Measurements from ENCODE around the gene MSRB1. TPM values are rescaled to one million over a fixed set of nuclear protein-coding genes. Genes with fewer than 3 reads are reported as not detected.

MSRB1 gene
- total RNA-seq, 1 experiment from 2014 or later: 18.3 TPM

- TF ChIP-seq EZH2phosphoT487 (IDR thresholded peaks at IDR 0.05; ENCODE audit: borderline replicate concordance): no peak
- TF ChIP-seq SRF (IDR thresholded peaks at IDR 0.05; ENCODE audit: low read depth): no peak
- peak; percentile 100 for TF ChIP-seq YY1 (IDR thresholded peaks at IDR 0.05; ENCODE audit: extremely low read depth, insufficient replicate concordance, low read depth, low read length)
These were observed 28.9 kb upstream of the MSRB1 start, which contains the start of gene TBL3 (continued) for GRCh38 chr16:1971796-1972489.

- no peak overlapping the region for H3K9ac ChIP-seq (ENCODE audit: low read length)
- TF ChIP-seq SRF (IDR thresholded peaks at IDR 0.05; ENCODE audit: low read depth) (no peak), FOSL1 (IDR thresholded peaks at IDR 0.05; ENCODE audit: low read depth) (no peak), MAX (IDR thresholded peaks at IDR 0.05) (no peak), ATF3 (IDR thresholded peaks at IDR 0.05) (no peak), ZFX (IDR thresholded peaks at IDR 0.05) (no peak), CEBPB (IDR thresholded peaks at IDR 0.05; ENCODE audit: low read depth) (no peak), YY1 (IDR thresholded peaks at IDR 0.05; ENCODE audit: extremely low read depth, insufficient replicate concordance, low read depth, low read length) (no peak), SIN3A (IDR thresholded peaks at IDR 0.05; ENCODE audit: low read depth) (no peak), EGR1 (IDR thresholded peaks at IDR 0.05; ENCODE audit: low read depth) (no peak), RAD21 (IDR thresholded peaks at IDR 0.05; ENCODE audit: low read depth) (no peak)
- no peak overlapping the region for H3K4me2 ChIP-seq (ENCODE audit: low read length)
- H3K4me3 ChIP-seq (replicated peaks in 1 of 2; ENCODE audit: low read depth in 1 of 2, low read length in 2 of 2): no peak overlapping the region
- no peaks in the 10 kb centered on the region for H3K9me2 ChIP-seq (ENCODE audit: insufficient read depth)
- peaks cover 7 to 20% of the 10 kb centered on the region in 2 experiments for H3K4me1 ChIP-seq (ENCODE audit: control insufficient read depth in 1 of 2, insufficient read depth in 2 of 2, low read length in 2 of 2)
- no peak for ATAC-seq
- no peaks in the 10 kb centered on the region for H3K27me3 ChIP-seq (ENCODE audit: insufficient read depth, low read length)
- ChIA-PET CTCF (no interaction called here), POLR2A (interaction anchor here (4.0 to 5.9 kb wide), 2 partner anchors 7 to 12 kb away, joined by 21 to 104 read pairs; partner anchors contain the start of genes GFER and NOXO1), RAD21 (ENCODE audit: low non-redundant PET in 1 of 2, low total read pairs in 2 of 2, uncharacterized antibody in 2 of 2, unreplicated experiment in 2 of 2) (no interaction called here)
- peaks cover 4 to 9% of the 10 kb centered on the region in 2 experiments; a peak in 3 of 4 replicates for H3K36me3 ChIP-seq (ENCODE audit: control insufficient read depth in 1 of 2, insufficient read depth in 2 of 2, low read length in 2 of 2)
- no peaks in the 10 kb centered on the region for H3K9me3 ChIP-seq (ENCODE audit: control insufficient read depth in 1 of 2, insufficient read depth in 1 of 2, low read depth in 1 of 2, low read length in 2 of 2)
- H4K20me1 ChIP-seq (ENCODE audit: insufficient read depth): peaks cover 6% of the 10 kb centered on the region; the same call in 1 of the 2 replicates
- no peak for DNase-seq (ENCODE audit: low read depth, low spot score)
- intact Hi-C loops (cut with micrococcal nuclease): no loop called here
- no TSS peak for BruUV-seq (replicated peaks)
- H3K27ac ChIP-seq (ENCODE audit: low read depth, low read length): 0 out of 2 replicates have a peak overlapping the region, but pooled peaks have one; percentile 13
- H2AFZ ChIP-seq (ENCODE audit: low read depth, low read length, poor library complexity, severe bottlenecking): no peak overlapping the region
- peaks cover 55% of the 10 kb centered on the region for H3K79me2 ChIP-seq (ENCODE audit: insufficient read depth, low read length)
These were observed 25.4 kb upstream of the MSRB1 start for GRCh38 chr16:1968146-1968953.

Measured in HCT116 (cell line).